Loucy (cell line): Measurements from ENCODE around the gene POU5F1.
"Not testable (repeated sequence)": the region's sequence is repeated elsewhere in the genome, so short reads cannot be mapped to it uniquely, and the experiment has no call there.

Experiments
- H2AFZ ChIP-seq: fragments of 200-600 bp; sonication (generic); 2 replicates; pipeline ENCODE4 v1.6.0; 2016; ENCODE audit warnings: antibody characterized with exemption, mild to moderate bottlenecking, low read length, moderate library complexity
- H3F3A ChIP-seq: fragments of 200-600 bp; 2 replicates; pipeline ENCODE4 v1.6.0; 2016; ENCODE audit warnings: antibody characterized with exemption, low read depth, mild to moderate bottlenecking
- H3K27me3 ChIP-seq: fragments of 200-600 bp; sonication (generic); 2 replicates; pipeline ENCODE4 v1.6.1; 2014; ENCODE audit warnings: low read length, mild to moderate bottlenecking; ENCODE audit not compliant: insufficient read depth, poor library complexity, severe bottlenecking
- H3K36me3 ChIP-seq: fragments of 200-600 bp; sonication (generic); 2 replicates; pipeline ENCODE4 v1.6.1; 2016; ENCODE audit warnings: low read length; ENCODE audit not compliant: insufficient read depth
- H3K4me1 ChIP-seq: fragments of 200-600 bp; sonication (generic); 2 replicates; pipeline ENCODE4 v1.5.1; 2014; ENCODE audit warnings: low read length, mild to moderate bottlenecking; ENCODE audit not compliant: insufficient read depth, poor library complexity, severe bottlenecking
- H3K4me2 ChIP-seq: fragments of 200-600 bp; sonication (generic); 2 replicates; pipeline ENCODE4 v1.6.0; 2014; ENCODE audit warnings: antibody characterized with exemption, low read length, low read depth, mild to moderate bottlenecking; ENCODE audit not compliant: poor library complexity, severe bottlenecking
- H3K4me3 ChIP-seq: fragments of 200-600 bp; sonication (generic); 2 replicates; pipeline ENCODE4 v1.5.1; 2014; ENCODE audit warnings: low read length, mild to moderate bottlenecking, mixed read lengths; ENCODE audit not compliant: poor library complexity, severe bottlenecking
- H3K79me2 ChIP-seq: fragments of 200-600 bp; sonication (generic); 2 replicates; pipeline ENCODE4 v1.6.1; 2014; ENCODE audit warnings: low read length; ENCODE audit not compliant: insufficient read depth
- H3K9ac ChIP-seq: fragments of 200-600 bp; sonication (generic); 2 replicates; pipeline ENCODE4 v1.6.0; 2014; ENCODE audit warnings: mild to moderate bottlenecking, low read depth, low read length, moderate library complexity; ENCODE audit not compliant: poor library complexity, severe bottlenecking
- H3K9me2 ChIP-seq: fragments of 200-600 bp; sonication (generic); replicated peaks from 2 replicates; pipeline ENCODE4 v1.6.1; 2016; ENCODE audit warnings: low read depth, low read length, mixed read lengths
- H3K9me3 ChIP-seq: fragments of 200-600 bp; sonication (generic); 2 replicates; pipeline ENCODE4 v1.6.1; 2014; ENCODE audit warnings: mild to moderate bottlenecking, antibody characterized with exemption, low read length, low read depth; ENCODE audit not compliant: insufficient read depth
- H4K20me1 ChIP-seq: fragments of 200-600 bp; sonication (generic); 2 replicates; pipeline ENCODE4 v1.6.0; 2014; ENCODE audit warnings: antibody characterized with exemption, low read length, mild to moderate bottlenecking; ENCODE audit not compliant: insufficient read depth, poor library complexity, severe bottlenecking
- EZH2phosphoT487 ChIP-seq: fragments of 200-600 bp; IDR thresholded peaks from 2 replicates; pipeline ENCODE4 v1.6.1; 2018; ENCODE audit warnings: antibody characterized with exemption, mild to moderate bottlenecking, moderate library complexity, borderline replicate concordance
- TF ChIP-seq, protein P1 (sequence below): fragments of 200-600 bp; sonication (generic); conservative IDR thresholded peaks from 2 replicates; pipeline ENCODE4 v1.5.1; 2014; ENCODE audit warnings: mild to moderate bottlenecking, antibody characterized with exemption, low read length

Gene POU5F1

DNA sequence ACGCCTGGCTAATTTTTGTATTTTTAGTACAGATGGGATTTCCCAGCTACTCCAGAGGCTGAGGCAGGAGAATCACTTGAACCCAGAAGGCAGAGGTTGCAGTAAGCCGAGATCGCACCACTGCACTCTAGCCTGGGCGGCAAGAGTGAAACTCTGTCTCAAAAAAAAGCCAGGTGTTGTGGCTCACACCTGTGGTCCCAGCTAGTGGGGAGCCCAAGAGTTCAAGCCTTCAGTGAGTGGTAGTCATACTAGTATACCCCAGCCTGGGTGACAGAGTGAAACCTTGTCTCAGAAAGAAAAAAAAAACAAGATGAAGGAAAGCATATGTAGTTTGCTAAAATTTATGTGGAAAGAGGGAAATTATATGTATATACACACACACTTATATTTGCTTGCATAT lies 20.0 kb upstream of the POU5F1 start:
- no peaks in the 10 kb centered on the region for H3K9me3 ChIP-seq
- peaks cover 3% of the 10 kb centered on the region for H3K4me1 ChIP-seq
- H3K9me2 ChIP-seq = no peaks in the 10 kb centered on the region
- no peak for TF ChIP-seq EZH2phosphoT487
- TF ChIP-seq, protein P1, sequence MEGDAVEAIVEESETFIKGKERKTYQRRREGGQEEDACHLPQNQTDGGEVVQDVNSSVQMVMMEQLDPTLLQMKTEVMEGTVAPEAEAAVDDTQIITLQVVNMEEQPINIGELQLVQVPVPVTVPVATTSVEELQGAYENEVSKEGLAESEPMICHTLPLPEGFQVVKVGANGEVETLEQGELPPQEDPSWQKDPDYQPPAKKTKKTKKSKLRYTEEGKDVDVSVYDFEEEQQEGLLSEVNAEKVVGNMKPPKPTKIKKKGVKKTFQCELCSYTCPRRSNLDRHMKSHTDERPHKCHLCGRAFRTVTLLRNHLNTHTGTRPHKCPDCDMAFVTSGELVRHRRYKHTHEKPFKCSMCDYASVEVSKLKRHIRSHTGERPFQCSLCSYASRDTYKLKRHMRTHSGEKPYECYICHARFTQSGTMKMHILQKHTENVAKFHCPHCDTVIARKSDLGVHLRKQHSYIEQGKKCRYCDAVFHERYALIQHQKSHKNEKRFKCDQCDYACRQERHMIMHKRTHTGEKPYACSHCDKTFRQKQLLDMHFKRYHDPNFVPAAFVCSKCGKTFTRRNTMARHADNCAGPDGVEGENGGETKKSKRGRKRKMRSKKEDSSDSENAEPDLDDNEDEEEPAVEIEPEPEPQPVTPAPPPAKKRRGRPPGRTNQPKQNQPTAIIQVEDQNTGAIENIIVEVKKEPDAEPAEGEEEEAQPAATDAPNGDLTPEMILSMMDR = no peak
- no peaks in the 10 kb centered on the region for H3K36me3 ChIP-seq
- no peak overlapping the region for H2AFZ ChIP-seq
- H3K27me3 ChIP-seq = no peaks in the 10 kb centered on the region
- no peaks in the 10 kb centered on the region for H3F3A ChIP-seq
- peaks cover 2% of the 10 kb centered on the region; the same call in 1 of the 2 replicates for H3K79me2 ChIP-seq
- no peak overlapping the region for H3K9ac ChIP-seq
- no peaks in the 10 kb centered on the region for H4K20me1 ChIP-seq
- no peak overlapping the region for H3K4me2 ChIP-seq
- no peak overlapping the region for H3K4me3 ChIP-seq

DNA sequence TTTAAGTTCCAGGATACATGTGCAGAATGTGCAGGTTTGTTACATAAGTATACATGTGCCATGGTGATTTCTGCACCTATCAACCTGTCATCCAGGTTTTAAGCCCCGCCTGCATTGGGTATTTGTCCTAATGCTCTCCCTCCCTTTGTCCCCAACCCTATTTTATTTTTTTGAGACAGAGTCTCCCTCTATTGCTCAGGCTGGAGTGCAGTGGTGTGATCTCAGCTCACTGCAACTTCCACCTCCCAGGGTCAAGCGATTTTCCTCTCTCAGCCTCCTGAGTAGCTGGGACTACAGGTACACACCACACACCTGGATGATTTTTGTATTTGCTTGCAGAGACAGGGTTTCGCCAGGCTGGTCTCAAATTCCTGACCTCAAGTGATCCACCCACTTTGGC lies 18.7 kb upstream of the POU5F1 start:
- H3K9ac ChIP-seq, H3K36me3 ChIP-seq, H3K9me3 ChIP-seq, H3K27me3 ChIP-seq, H3F3A ChIP-seq, H4K20me1 ChIP-seq, H3K79me2 ChIP-seq, H3K4me3 ChIP-seq, H3K4me2 ChIP-seq, H2AFZ ChIP-seq, H3K4me1 ChIP-seq, H3K9me2 ChIP-seq: not testable (repeated sequence)

DNA sequence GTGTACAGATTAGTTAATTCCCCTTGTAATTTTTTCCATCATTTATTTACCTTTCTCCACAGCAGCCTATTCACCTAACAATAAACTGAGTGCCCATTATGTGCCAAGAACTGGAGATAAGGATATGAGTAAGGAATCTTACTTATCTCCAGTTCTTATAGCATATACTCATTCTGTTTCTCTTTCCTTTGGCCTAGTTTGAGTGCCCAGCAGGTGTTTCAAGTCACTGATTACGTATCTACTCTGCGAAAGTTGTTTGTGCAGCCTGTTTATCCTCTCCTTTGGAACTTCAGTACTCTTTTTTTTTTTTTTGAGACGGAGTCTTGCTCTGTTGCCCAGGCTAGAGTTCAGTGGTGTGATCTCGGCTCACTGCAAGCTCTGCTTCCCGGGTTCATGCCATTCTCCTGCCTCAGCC lies 17.3 kb upstream of the POU5F1 start:
- no peaks in the 10 kb centered on the region for H3K9me2 ChIP-seq
- H3K79me2 ChIP-seq = no peaks in the 10 kb centered on the region
- H3K4me2 ChIP-seq = no peak overlapping the region
- no peak overlapping the region for H3K4me3 ChIP-seq
- no peaks in the 10 kb centered on the region for H3K4me1 ChIP-seq
- H3K9ac ChIP-seq = no peak overlapping the region
- H3K36me3 ChIP-seq = no peaks in the 10 kb centered on the region
- TF ChIP-seq, protein P1 = no peak
- TF ChIP-seq EZH2phosphoT487 = no peak
- no peak overlapping the region for H2AFZ ChIP-seq
- H3K9me3 ChIP-seq = no peaks in the 10 kb centered on the region
- H3F3A ChIP-seq = no peaks in the 10 kb centered on the region
- H4K20me1 ChIP-seq = no peaks in the 10 kb centered on the region
- H3K27me3 ChIP-seq = no peaks in the 10 kb centered on the region

DNA sequence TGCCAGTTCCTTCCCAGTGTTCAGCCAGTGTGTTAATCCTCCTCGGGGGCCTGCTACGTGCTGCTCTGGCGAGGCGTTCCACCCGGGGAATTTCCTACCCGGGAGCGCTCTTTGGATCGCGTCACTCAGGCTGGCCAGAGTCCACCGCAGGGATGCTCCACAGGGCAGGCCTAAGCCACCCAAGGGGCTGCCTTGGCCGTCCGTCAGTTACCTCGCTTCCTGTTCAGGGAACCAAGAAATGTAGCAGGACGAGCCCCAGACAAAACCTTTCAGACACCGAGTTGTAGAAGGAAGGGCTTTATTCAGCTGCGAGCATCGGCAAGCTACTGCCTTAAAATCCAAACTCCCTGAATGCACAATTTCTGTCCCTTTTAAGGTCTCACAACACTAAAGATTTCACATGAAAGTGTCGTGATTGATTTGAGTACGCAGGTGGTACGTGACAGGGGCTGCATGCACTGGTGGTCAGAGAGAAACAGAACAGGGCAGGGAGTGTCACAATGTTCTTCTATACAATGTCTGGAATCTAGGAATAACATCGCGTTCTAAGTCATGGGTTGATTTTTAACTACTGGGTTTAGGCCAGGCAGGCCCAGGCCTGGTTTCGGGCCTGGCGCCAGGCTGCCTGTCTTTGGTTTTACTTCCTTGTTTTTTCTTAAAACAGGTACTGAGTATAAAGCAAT lies 15.7 kb upstream of the POU5F1 start:
- TF ChIP-seq EZH2phosphoT487 = no peak
- no peak overlapping the region for H3K4me2 ChIP-seq
- no peak overlapping the region for H3K9ac ChIP-seq
- no peaks in the 10 kb centered on the region for H3F3A ChIP-seq
- H3K9me2 ChIP-seq = no peaks in the 10 kb centered on the region
- no peaks in the 10 kb centered on the region for H3K36me3 ChIP-seq
- no peaks in the 10 kb centered on the region for H3K79me2 ChIP-seq
- no peaks in the 10 kb centered on the region for H4K20me1 ChIP-seq
- H3K4me3 ChIP-seq = no peak overlapping the region
- H2AFZ ChIP-seq = no peak overlapping the region
- H3K27me3 ChIP-seq = no peaks in the 10 kb centered on the region
- no peaks in the 10 kb centered on the region for H3K9me3 ChIP-seq
- H3K4me1 ChIP-seq = no peaks in the 10 kb centered on the region

DNA sequence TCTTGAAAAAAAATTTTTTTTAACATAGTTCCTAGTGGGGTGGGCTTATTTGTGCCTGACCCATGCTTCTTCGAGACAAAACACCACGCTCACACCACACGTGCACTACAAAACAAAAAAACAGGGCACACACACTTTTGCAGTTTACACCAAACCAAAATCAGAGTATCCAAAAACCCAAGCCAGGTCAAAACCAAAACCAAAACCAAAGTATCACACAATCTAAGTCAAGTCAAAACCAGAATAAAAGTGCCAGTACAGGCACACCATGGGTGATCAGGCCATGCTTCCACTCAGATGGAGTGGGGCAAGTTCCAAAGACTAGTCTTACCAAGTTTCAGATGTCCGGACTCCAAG lies 15.2 kb upstream of the POU5F1 start:
- not testable (repeated sequence) for H3K9me3 ChIP-seq, H3K79me2 ChIP-seq, H3K9ac ChIP-seq, H3K4me3 ChIP-seq, H3K9me2 ChIP-seq, H3K4me2 ChIP-seq, H2AFZ ChIP-seq, H3F3A ChIP-seq, H3K36me3 ChIP-seq, H3K27me3 ChIP-seq, H3K4me1 ChIP-seq, H4K20me1 ChIP-seq

DNA sequence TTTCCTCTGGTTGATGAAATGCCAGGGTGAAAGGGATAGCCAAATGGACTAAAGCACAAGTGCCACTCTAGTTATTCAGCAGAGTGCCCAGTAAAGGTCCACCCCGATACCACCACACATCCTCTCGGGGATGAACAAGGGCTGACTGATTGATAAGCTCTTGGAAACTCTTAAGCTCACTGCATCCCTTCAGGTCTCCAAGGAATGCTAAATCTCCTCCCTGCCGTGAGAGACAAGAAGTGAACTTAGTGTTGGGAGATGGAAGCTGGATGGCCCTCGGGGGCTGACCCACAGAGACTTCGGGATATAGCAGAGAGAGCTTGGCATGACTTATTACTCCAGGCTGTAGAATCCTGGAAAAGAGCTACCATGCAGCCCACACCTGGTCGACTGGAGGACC lies 13.4 kb upstream of the POU5F1 start:
- H3K9ac ChIP-seq, H3K27me3 ChIP-seq, H3K36me3 ChIP-seq, H3K79me2 ChIP-seq, H3F3A ChIP-seq, H2AFZ ChIP-seq, H3K4me1 ChIP-seq, H4K20me1 ChIP-seq, H3K4me3 ChIP-seq, H3K9me3 ChIP-seq, H3K9me2 ChIP-seq, H3K4me2 ChIP-seq: not testable (repeated sequence)
